IMR-90 (cell line): Measurements from ENCODE around the gene BRCA1. TPM values are rescaled to one million over a fixed set of nuclear protein-coding genes. Genes with fewer than 3 reads are reported as not detected.

Source experiments
- ATAC-seq: fragments of 200-7000 bp; cut with Tn5 transposase; 2 replicates; pipeline ENCODE4 v1.9.1; 2020; ENCODE audit warnings: low read depth, mild to moderate bottlenecking, moderate library complexity
- BruUV-seq: library from RNA; stranded (reverse); fragments of 400-500 nt; replicated peaks from 2 replicates; lab custom pipeline; 2021; lab: Mats Ljungman, UMichigan
- CTCF ChIA-PET: fragments of 300-600 bp; formaldehyde crosslinking; extraction: SDS; loops from one replicate; lab custom pipeline; 2021; ENCODE audit warnings: antibody characterized with exemption; lab: Yijun Ruan, JAX
- POLR2A ChIA-PET: fragments of 300-600 bp; sonication (Branson Sonifier 250); formaldehyde crosslinking; loops from one replicate; lab custom pipeline; 2022; ENCODE audit warnings: antibody characterized with exemption; ENCODE audit not compliant: unreplicated experiment; lab: Charles Lee
- DNase-seq: peaks from one replicate; pipeline ENCODE4 v3.0.0; 2013
- H2AFZ ChIP-seq: replicated peaks from 2 replicates; pipeline ENCODE3; 2013; ENCODE audit warnings: low read length, mild to moderate bottlenecking; ENCODE audit not compliant: poor library complexity
- H2AK5ac ChIP-seq: 2 replicates; pipeline ENCODE4 v1.6.1; 2013; ENCODE audit warnings: low read depth, low read length, inconsistent platforms
- H2AK9ac ChIP-seq: replicated peaks from 2 replicates; pipeline ENCODE3; 2013; ENCODE audit warnings: mild to moderate bottlenecking, low read depth, low read length, moderate library complexity; ENCODE audit not compliant: poor library complexity
- H2BK120ac ChIP-seq: 2 replicates; pipeline ENCODE4 v1.6.1; 2013; ENCODE audit warnings: low read depth, low read length, inconsistent platforms
- H2BK15ac ChIP-seq: 3 replicates; pipeline ENCODE4 v1.6.1; 2013; ENCODE audit warnings: low read depth, low read length, inconsistent platforms
- H2BK20ac ChIP-seq: 2 replicates; pipeline ENCODE4 v1.6.1; 2013; ENCODE audit warnings: low read depth, mild to moderate bottlenecking, inconsistent platforms, low read length, moderate library complexity
- H2BK5ac ChIP-seq: 2 replicates; pipeline ENCODE4 v1.6.1; 2013; ENCODE audit warnings: mild to moderate bottlenecking, low read depth, low read length, inconsistent platforms; ENCODE audit not compliant: poor library complexity, severe bottlenecking
- H3K14ac ChIP-seq: replicated peaks from 2 replicates; pipeline ENCODE4 v1.6.1; 2013; ENCODE audit warnings: low read depth, low read length, inconsistent platforms
- H3K18ac ChIP-seq: 2 replicates; pipeline ENCODE4 v1.6.1; 2013; ENCODE audit warnings: low read depth, low read length, control low read depth
- H3K23ac ChIP-seq: 2 replicates; pipeline ENCODE4 v1.6.1; 2013; ENCODE audit warnings: low read depth, low read length, inconsistent platforms
- H3K27ac ChIP-seq: 2 replicates; pipeline ENCODE4 v1.5.1; 2013; ENCODE audit warnings: mild to moderate bottlenecking, control low read depth, low read length; ENCODE audit not compliant: insufficient read depth
- H3K27me3 ChIP-seq: 2 replicates; pipeline ENCODE4 v1.6.1; 2013; ENCODE audit warnings: low read length; ENCODE audit not compliant: control insufficient read depth, insufficient read depth
- H3K36me3 ChIP-seq: 2 replicates; pipeline ENCODE4 v1.6.1; 2013; ENCODE audit warnings: low read length, mixed read lengths; ENCODE audit not compliant: control insufficient read depth, insufficient read depth
- H3K4ac ChIP-seq: 2 replicates; pipeline ENCODE4 v1.6.1; 2013; ENCODE audit warnings: low read depth, low read length, inconsistent platforms
- H3K4me1 ChIP-seq: 2 replicates; pipeline ENCODE4 v1.6.1; 2013; ENCODE audit warnings: low read length, mixed read lengths; ENCODE audit not compliant: control insufficient read depth, insufficient read depth
- H3K4me2 ChIP-seq: 2 replicates; pipeline ENCODE4 v1.6.1; 2013; ENCODE audit warnings: low read depth, mild to moderate bottlenecking, control low read depth, low read length, moderate library complexity
- H3K4me3 ChIP-seq: 2 replicates; pipeline ENCODE4 v1.5.1; 2013; ENCODE audit warnings: low read depth, mild to moderate bottlenecking, control low read depth, low read length, moderate library complexity; ENCODE audit not compliant: insufficient read depth
- H3K56ac ChIP-seq: 2 replicates; pipeline ENCODE4 v1.6.1; 2013; ENCODE audit warnings: low read length, inconsistent platforms; ENCODE audit not compliant: insufficient read depth; ENCODE audit errors: extremely low read depth
- H3K79me1 ChIP-seq, 2 experiments: 2 replicates each; pipeline ENCODE4 v1.6.1; 2013; ENCODE audit warnings: low read length in 2 of 2, inconsistent platforms in 1 of 2, low read depth in 1 of 2
- H3K9ac ChIP-seq: 2 replicates; pipeline ENCODE4 v1.6.1; 2013; ENCODE audit warnings: low read depth, low read length, control low read depth
- H3K9me1 ChIP-seq: 2 replicates; pipeline ENCODE4 v1.6.1; 2013; ENCODE audit warnings: low read length, inconsistent platforms; ENCODE audit not compliant: insufficient read depth
- H3K9me3 ChIP-seq: 2 replicates; pipeline ENCODE4 v1.6.1; 2013; ENCODE audit warnings: low read length; ENCODE audit not compliant: control insufficient read depth, insufficient read depth
- H4K20me1 ChIP-seq: 2 replicates; pipeline ENCODE4 v1.6.1; 2013; ENCODE audit warnings: low read length, inconsistent platforms; ENCODE audit not compliant: insufficient read depth
- H4K5ac ChIP-seq: 2 replicates; pipeline ENCODE4 v1.6.1; 2013; ENCODE audit warnings: mild to moderate bottlenecking, low read depth, low read length, control low read depth
- H4K8ac ChIP-seq, 2 experiments: 2 replicates each; pipeline ENCODE4 v1.6.1; 2013; ENCODE audit warnings: low read depth in 2 of 2, low read length in 2 of 2, control low read depth in 1 of 2, inconsistent platforms in 1 of 2
- H4K91ac ChIP-seq: 2 replicates; pipeline ENCODE4 v1.6.1; 2013; ENCODE audit warnings: low read depth, low read length, inconsistent platforms; ENCODE audit not compliant: insufficient read depth
- BHLHE40 ChIP-seq: fragments of 150-350 bp; IDR thresholded peaks from 2 replicates; pipeline ENCODE4 v1.6.1; 2016; ENCODE audit warnings: mild to moderate bottlenecking, low read depth, low read length
- CEBPB ChIP-seq: IDR thresholded peaks from 2 replicates; pipeline ENCODE4 v1.6.1; 2012; ENCODE audit warnings: low read depth, low read length, improper control_type of control experiment
- CTCF ChIP-seq: conservative IDR thresholded peaks from 2 replicates; pipeline ENCODE4 v1.5.1; 2012; ENCODE audit warnings: mild to moderate bottlenecking, low read depth, low read length, improper control_type of control experiment
- ELK1 ChIP-seq: fragments of 150-350 bp; IDR thresholded peaks from 2 replicates; pipeline ENCODE4 v1.6.1; 2016; ENCODE audit warnings: low read depth, mild to moderate bottlenecking, low read length, moderate library complexity, borderline replicate concordance
- FOS ChIP-seq: fragments of 150-350 bp; IDR thresholded peaks from 2 replicates; pipeline ENCODE4 v1.6.1; 2016; ENCODE audit warnings: low read depth, low read length
- MAFK ChIP-seq: IDR thresholded peaks from 2 replicates; pipeline ENCODE4 v1.6.1; 2012; ENCODE audit warnings: low read depth, low read length, improper control_type of control experiment
- MAZ ChIP-seq: IDR thresholded peaks from 2 replicates; pipeline ENCODE4 v1.6.1; 2012; ENCODE audit warnings: low read depth, mild to moderate bottlenecking, low read length, improper control_type of control experiment, moderate library complexity, borderline replicate concordance
- MXI1 ChIP-seq: IDR thresholded peaks from 2 replicates; pipeline ENCODE4 v1.6.1; 2012; ENCODE audit warnings: low read depth, mild to moderate bottlenecking, low read length, moderate library complexity, borderline replicate concordance
- NFE2L2 ChIP-seq: fragments of 150-350 bp; IDR thresholded peaks from 2 replicates; pipeline ENCODE4 v1.6.1; 2016; ENCODE audit warnings: low read depth, mild to moderate bottlenecking, low read length
- POLR2A ChIP-seq: IDR thresholded peaks from 2 replicates; pipeline ENCODE4 v1.6.1; 2012; ENCODE audit warnings: mild to moderate bottlenecking, low read depth, low read length
- RAD21 ChIP-seq: IDR thresholded peaks from 2 replicates; pipeline ENCODE4 v1.6.1; 2012; ENCODE audit warnings: low read length, improper control_type of control experiment
- RCOR1 ChIP-seq: IDR thresholded peaks from 2 replicates; pipeline ENCODE4 v1.6.1; 2012; ENCODE audit warnings: mild to moderate bottlenecking, low read length, improper control_type of control experiment; ENCODE audit not compliant: insufficient replicate concordance
- RFX5 ChIP-seq: IDR thresholded peaks from 2 replicates; pipeline ENCODE4 v1.8.0; 2012; ENCODE audit warnings: low read depth, mild to moderate bottlenecking, low read length, moderate library complexity
- SMC3 ChIP-seq: fragments of 150-350 bp; IDR thresholded peaks from 2 replicates; pipeline ENCODE4 v1.6.1; 2016; ENCODE audit warnings: low read depth, mild to moderate bottlenecking, antibody characterized with exemption, low read length, moderate library complexity
- WGBS, 2 experiments: methylation state at CpG; one replicate each; pipeline versions ENCODE4 v1.1.5 to v1.1.7; 2013; ENCODE audit warnings: missing lambda C conversion rate in 2 of 2; ENCODE audit not compliant: insufficient read length in 1 of 2; ENCODE audit errors: extremely low coverage in 2 of 2; 5-methylcytosine and 5-hydroxymethylcytosine counted together
- dilution Hi-C: fragments of 300-500 bp; cut with HindIII; formaldehyde crosslinking; loops from one replicate; pipeline ENCODE4 v1.14.3; 2018; ENCODE audit warnings: low sequenced_read_pairs; ENCODE audit not compliant: unreplicated experiment
- in situ Hi-C: fragments of 300-500 bp; cut with MboI; formaldehyde crosslinking; loops from 3 replicates; pipeline ENCODE4 v1.14.3; 2019; ENCODE audit warnings: low sequenced_read_pairs, inconsistent platforms, mixed read lengths
- intact Hi-C: fragments of 100-400 bp; cut with micrococcal nuclease; formaldehyde crosslinking; loops from 2 replicates; pipeline ENCODE4 v1.10.0; 2022
- polyA plus RNA-seq, 3 experiments: library from polyadenylated mRNA; depleted of rRNA; stranded (reverse); fragments of >200 nt; gene quantifications; 2 replicates each; pipeline ENCODE4 v1.2.3, GENCODE V29; 2012; ENCODE audit warnings: low replicate concordance in 1 of 3
- total RNA-seq: library from RNA; depleted of rRNA; stranded (reverse); fragments of >200 nt; gene quantifications from 2 replicates; pipeline ENCODE4 v1.2.3, GENCODE V29; 2012
- TF ChIP-seq, protein P1 (sequence below): fragments of 150-350 bp; IDR thresholded peaks from 2 replicates; pipeline ENCODE4 v1.6.1; 2017; ENCODE audit warnings: mild to moderate bottlenecking, antibody characterized with exemption, low read length, low read depth

The BRCA1 gene
- total and polyA plus RNA-seq, 2 of the 4 experiments (the other 2 are of a cell fraction): 8.3 to 17.7 TPM

- H2BK120ac ChIP-seq: no peak overlapping the region
- WGBS, 2 experiments: no CpG with 5 or more reads among the region's 12 CpGs
- H3K4ac ChIP-seq: no peak overlapping the region
- no peak overlapping the region for H2BK5ac ChIP-seq
- ChIA-PET CTCF (no interaction called here), POLR2A (no interaction called here)
- H2BK15ac ChIP-seq: no peak overlapping the region
- H4K8ac ChIP-seq: no peak overlapping the region
- peak overlapping the region; percentile 67 for H2AFZ ChIP-seq
- ATAC-seq (no peak), DNase-seq (no peak)
- no peaks in the 10 kb centered on the region for H4K20me1 ChIP-seq
- H3K27ac ChIP-seq: no peak overlapping the region
- H4K91ac ChIP-seq: no peak overlapping the region
- no peak overlapping the region for H3K23ac ChIP-seq
- no peaks in the 10 kb centered on the region; the same call in 1 of the 2 replicates for H3K9me1 ChIP-seq
- BruUV-seq: no TSS peak
- H3K18ac ChIP-seq: no peak overlapping the region
- H3K4me2 ChIP-seq: no peak overlapping the region
- in situ Hi-C loops (no loop called here), dilution Hi-C loops (no loop called here), intact Hi-C loops (no loop called here)
- H3K4me1 ChIP-seq: peaks cover 6% of the 10 kb centered on the region; the same call in 1 of the 2 replicates
- no peak overlapping the region for H3K14ac ChIP-seq
- no peak overlapping the region for H2AK9ac ChIP-seq
- H2AK5ac ChIP-seq: no peak overlapping the region
- H3K9ac ChIP-seq: no peak overlapping the region
- H2BK20ac ChIP-seq: no peak overlapping the region
- no peaks in the 10 kb centered on the region for H3K36me3 ChIP-seq
- no peak overlapping the region for H3K56ac ChIP-seq
- no peak overlapping the region for H4K5ac ChIP-seq
- no peak overlapping the region for H3K4me3 ChIP-seq
- no peaks in the 10 kb centered on the region for H3K9me3 ChIP-seq
- H3K79me1 ChIP-seq: no peaks in the 10 kb centered on the region
- H3K27me3 ChIP-seq: no peaks in the 10 kb centered on the region
- TF ChIP-seq ELK1: no peak
- TF ChIP-seq, protein P1, sequence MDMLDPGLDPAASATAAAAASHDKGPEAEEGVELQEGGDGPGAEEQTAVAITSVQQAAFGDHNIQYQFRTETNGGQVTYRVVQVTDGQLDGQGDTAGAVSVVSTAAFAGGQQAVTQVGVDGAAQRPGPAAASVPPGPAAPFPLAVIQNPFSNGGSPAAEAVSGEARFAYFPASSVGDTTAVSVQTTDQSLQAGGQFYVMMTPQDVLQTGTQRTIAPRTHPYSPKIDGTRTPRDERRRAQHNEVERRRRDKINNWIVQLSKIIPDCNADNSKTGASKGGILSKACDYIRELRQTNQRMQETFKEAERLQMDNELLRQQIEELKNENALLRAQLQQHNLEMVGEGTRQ: no peak
- TF ChIP-seq NFE2L2: no peak
- no peak for TF ChIP-seq RCOR1
- TF ChIP-seq RFX5: no peak
- TF ChIP-seq BHLHE40: no peak
- TF ChIP-seq SMC3: no peak
- no peak for TF ChIP-seq MAZ
- no peak for TF ChIP-seq CEBPB
- no peak for TF ChIP-seq CTCF
- TF ChIP-seq MAFK: no peak
- TF ChIP-seq RAD21: no peak
- TF ChIP-seq FOS: no peak
- TF ChIP-seq MXI1: no peak
- TF ChIP-seq POLR2A: no peak
Observed at GRCh38 chr17:43033948-43034881, 90.9 kb downstream of the BRCA1 start.
